Thyroid gland (tissue), 4 donors: ENCODE data around the gene FOXP2.

Source experiments
- POLR2A ChIP-seq, 2 donors: fragments of 450-650 bp; IDR thresholded peaks; one replicate each; pipeline ENCODE4 v1.6.1; 2017; ENCODE audit warnings: antibody characterized with exemption in 2 of 2, mild to moderate bottlenecking in 2 of 2, moderate library complexity in 1 of 2
- TF ChIP-seq, protein P1 (sequence below), 6 experiments: fragments of 200-600 bp in 3 of 6; fragments of 450-650 bp in 3 of 6; sonication (generic) in 3 of 6; IDR thresholded peaks; one replicate each; pipeline ENCODE4 v1.5.1; 2016 to 2019; ENCODE audit warnings: antibody characterized with exemption in 6 of 6, mild to moderate bottlenecking in 2 of 6, inconsistent platforms in 1 of 6, moderate library complexity in 1 of 6

DNA sequence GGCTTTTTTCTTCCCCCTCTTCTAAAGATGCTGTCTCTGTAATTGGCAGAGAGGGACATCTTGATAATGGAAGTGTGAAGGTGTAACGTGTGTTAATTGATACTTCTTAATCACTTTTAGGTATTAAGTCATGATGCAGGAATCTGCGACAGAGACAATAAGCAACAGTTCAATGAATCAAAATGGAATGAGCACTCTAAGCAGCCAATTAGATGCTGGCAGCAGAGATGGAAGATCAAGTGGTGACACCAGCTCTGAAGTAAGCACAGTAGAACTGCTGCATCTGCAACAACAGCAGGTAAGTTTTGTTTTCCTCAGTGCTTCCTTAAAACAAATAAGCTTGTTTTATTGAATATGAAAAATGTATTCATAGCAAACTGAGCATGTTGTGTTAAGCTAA, 11.8 kb downstream of the FOXP2 start:
- TF ChIP-seq, protein P1, sequence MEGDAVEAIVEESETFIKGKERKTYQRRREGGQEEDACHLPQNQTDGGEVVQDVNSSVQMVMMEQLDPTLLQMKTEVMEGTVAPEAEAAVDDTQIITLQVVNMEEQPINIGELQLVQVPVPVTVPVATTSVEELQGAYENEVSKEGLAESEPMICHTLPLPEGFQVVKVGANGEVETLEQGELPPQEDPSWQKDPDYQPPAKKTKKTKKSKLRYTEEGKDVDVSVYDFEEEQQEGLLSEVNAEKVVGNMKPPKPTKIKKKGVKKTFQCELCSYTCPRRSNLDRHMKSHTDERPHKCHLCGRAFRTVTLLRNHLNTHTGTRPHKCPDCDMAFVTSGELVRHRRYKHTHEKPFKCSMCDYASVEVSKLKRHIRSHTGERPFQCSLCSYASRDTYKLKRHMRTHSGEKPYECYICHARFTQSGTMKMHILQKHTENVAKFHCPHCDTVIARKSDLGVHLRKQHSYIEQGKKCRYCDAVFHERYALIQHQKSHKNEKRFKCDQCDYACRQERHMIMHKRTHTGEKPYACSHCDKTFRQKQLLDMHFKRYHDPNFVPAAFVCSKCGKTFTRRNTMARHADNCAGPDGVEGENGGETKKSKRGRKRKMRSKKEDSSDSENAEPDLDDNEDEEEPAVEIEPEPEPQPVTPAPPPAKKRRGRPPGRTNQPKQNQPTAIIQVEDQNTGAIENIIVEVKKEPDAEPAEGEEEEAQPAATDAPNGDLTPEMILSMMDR (IDR thresholded peaks at IDR 0.05), result no peak
- TF ChIP-seq POLR2A (IDR thresholded peaks at IDR 0.05), result no peak
